HepG2 (cell line): ENCODE results near the gene BTNL3. TPM values are rescaled to one million over a fixed set of nuclear protein-coding genes. Genes with fewer than 3 reads are reported as not detected.

Source experiments
- CENPT ChIP-seq: sonication (generic); formaldehyde crosslinking; IDR thresholded peaks from 2 replicates; pipeline ENCODE4 v1.8.0; 2022; ENCODE audit warnings: low read depth, mild to moderate bottlenecking, moderate library complexity, missing genetic modification reagents
- HNF4A ChIP-seq: sonication (generic); formaldehyde crosslinking; IDR thresholded peaks from 2 replicates; pipeline ENCODE4 v1.4.0; 2020; ENCODE audit warnings: missing genetic modification reagents
- HNRNPL ChIP-seq: fragments of 200-400 bp; formaldehyde crosslinking; IDR thresholded peaks from 2 replicates; pipeline ENCODE4 v1.6.1; 2017; ENCODE audit warnings: mild to moderate bottlenecking, low read depth, low read length
- HOXA3 ChIP-seq: sonication (generic); formaldehyde crosslinking; IDR thresholded peaks from 2 replicates; pipeline ENCODE4 v1.5.0; 2020; ENCODE audit warnings: missing genetic modification reagents
- KDM2A ChIP-seq: sonication (generic); formaldehyde crosslinking; IDR thresholded peaks from 2 replicates; pipeline ENCODE4 v1.4.0; 2020; ENCODE audit warnings: low read depth, missing genetic modification reagents, borderline replicate concordance
- NR2F1 ChIP-seq, 2 experiments: fragments of 450-650 bp in 1 of 2; formaldehyde crosslinking in 1 of 2; IDR thresholded peaks; 2 replicates each; pipeline versions ENCODE4 v1.5.0 to v1.6.1; 2016 to 2020; ENCODE audit warnings: mild to moderate bottlenecking in 1 of 2, missing compliant biosample characterization in 1 of 2, missing genetic modification reagents in 1 of 2, moderate library complexity in 1 of 2
- NR3C1 ChIP-seq: sonication (generic); formaldehyde crosslinking; IDR thresholded peaks from 2 replicates; pipeline ENCODE4 v1.4.0; 2020; ENCODE audit warnings: missing genetic modification reagents
- POLR2AphosphoS5 ChIP-seq: IDR thresholded peaks from 2 replicates; pipeline ENCODE4 v1.6.1; 2012; ENCODE audit warnings: low read depth, low read length
- ZBTB1 ChIP-seq: sonication (generic); formaldehyde crosslinking; IDR thresholded peaks from 2 replicates; pipeline ENCODE4 v1.4.0; 2020; ENCODE audit warnings: missing genetic modification reagents, borderline replicate concordance
- ZNF260 ChIP-seq: sonication (generic); formaldehyde crosslinking; IDR thresholded peaks from 2 replicates; pipeline ENCODE4 v1.4.0; 2020; ENCODE audit warnings: missing genetic modification reagents, low read depth, mild to moderate bottlenecking, borderline replicate concordance
- ZNF839 ChIP-seq: sonication (generic); formaldehyde crosslinking; IDR thresholded peaks from 2 replicates; pipeline ENCODE4 v1.4.0; 2020; ENCODE audit warnings: missing genetic modification reagents, mild to moderate bottlenecking, borderline replicate concordance
- polyA plus RNA-seq, 8 experiments: library from polyadenylated mRNA; depleted of rRNA in 3 of 8; stranded (reverse) in 7 of 8; unstranded in 1 of 8; fragments of >200 nt; fragmentation: Illumina TruSeq in 4 of 8; extraction: Trizol in 4 of 8; gene quantifications; 2 replicates each; pipeline versions ENCODE4 v1.2.1 to v1.2.3, GENCODE V29; 2011 to 2016; ENCODE audit warnings: low read depth in 4 of 8, missing spikeins in 1 of 8, mixed read lengths in 1 of 8; ENCODE audit not compliant: insufficient read depth in 1 of 8
- total RNA-seq, 5 experiments: library from RNA; depleted of rRNA; stranded (reverse); fragments of >200 nt; fragmentation: Illumina TruSeq; extraction: Trizol; gene quantifications; 2 replicates each; pipeline ENCODE4 v1.2.3, GENCODE V29; 2016; ENCODE audit warnings: low read depth in 1 of 5
- TF ChIP-seq, protein P1 (sequence below): sonication (generic); formaldehyde crosslinking; IDR thresholded peaks from 2 replicates; pipeline ENCODE4 v1.8.1; 2023; ENCODE audit warnings: missing genetic modification reagents, mild to moderate bottlenecking, borderline replicate concordance
- TF ChIP-seq, protein P2 (sequence below): sonication (generic); formaldehyde crosslinking; IDR thresholded peaks from 2 replicates; pipeline ENCODE4 v1.8.0; 2022; ENCODE audit warnings: mild to moderate bottlenecking, missing genetic modification reagents, moderate library complexity

BTNL3 gene
- total and polyA plus RNA-seq, 2 of the 13 experiments (the other 11 are each of a cell fraction or from before 2014, with no cell fraction given), result not detected

DNA sequence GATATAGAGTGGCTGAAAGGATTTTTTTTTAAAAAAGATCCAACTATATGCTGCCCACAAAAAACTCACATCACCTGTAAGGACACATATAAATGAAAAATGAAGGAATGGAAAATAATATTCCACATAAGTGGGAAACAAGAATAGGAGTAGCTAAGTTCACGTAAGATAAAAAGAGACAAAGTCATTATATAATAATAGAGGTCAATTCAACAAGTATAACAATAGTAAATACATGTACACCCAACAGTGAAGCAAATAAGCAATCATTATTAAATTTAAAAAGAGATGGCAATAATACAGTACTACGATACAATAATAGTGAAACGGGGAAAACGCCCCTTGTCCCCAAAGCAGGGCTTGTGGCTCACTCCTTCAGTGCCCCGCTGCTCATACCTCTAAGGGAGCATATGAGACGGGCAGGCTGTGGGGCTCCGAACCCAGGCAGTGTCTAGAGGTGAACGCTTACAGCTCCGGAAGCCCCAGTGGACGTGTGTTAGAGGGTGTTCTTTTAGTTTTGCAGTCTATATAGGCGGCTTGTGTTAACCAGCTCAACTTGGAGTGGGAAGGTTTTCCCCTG, 38.9 kb downstream of the BTNL3 start (continued):
- TF ChIP-seq, protein P1, sequence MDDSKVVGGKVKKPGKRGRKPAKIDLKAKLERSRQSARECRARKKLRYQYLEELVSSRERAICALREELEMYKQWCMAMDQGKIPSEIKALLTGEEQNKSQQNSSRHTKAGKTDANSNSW (CRISPR knock-in tag), result no peak
- no peak for TF ChIP-seq CENPT
- TF ChIP-seq, protein P2, sequence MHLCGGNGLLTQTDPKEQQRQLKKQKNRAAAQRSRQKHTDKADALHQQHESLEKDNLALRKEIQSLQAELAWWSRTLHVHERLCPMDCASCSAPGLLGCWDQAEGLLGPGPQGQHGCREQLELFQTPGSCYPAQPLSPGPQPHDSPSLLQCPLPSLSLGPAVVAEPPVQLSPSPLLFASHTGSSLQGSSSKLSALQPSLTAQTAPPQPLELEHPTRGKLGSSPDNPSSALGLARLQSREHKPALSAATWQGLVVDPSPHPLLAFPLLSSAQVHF, result no peak
- no peak for TF ChIP-seq HOXA3
- no peak for TF ChIP-seq NR3C1
- TF ChIP-seq ZNF260 (CRISPR knock-in tag), result no peak
- TF ChIP-seq POLR2AphosphoS5, result no peak
- TF ChIP-seq NR2F1 (CRISPR knock-in tag; IDR thresholded peaks at IDR 0.05), result no peak
- no peak for TF ChIP-seq ZNF839 (CRISPR knock-in tag)
- no peak for TF ChIP-seq KDM2A (CRISPR knock-in tag)
- TF ChIP-seq ZBTB1 (CRISPR knock-in tag), result no peak
- no peak for TF ChIP-seq HNF4A (CRISPR knock-in tag)
- no peak for TF ChIP-seq HNRNPL
